Right hindlimb (tissue), 1 donor: ENCODE measurements around the gene TDP1.

Source experiments
- DNase-seq: peaks from one replicate; pipeline ENCODE4 v3.0.0-alpha.2; 2018

Gene TDP1

GRCh38 chr14:89955745-89956660, at the start of gene TDP1:
Gene TDP1 (plus strand): TSS chr14:89955927. CDS start chr14:89963115, 7,188 bp downstream.
- peak; percentile 98 for DNase-seq

- no peak for DNase-seq
Observed at GRCh38 chr14:89906000-89906399, 49.7 kb upstream of the TDP1 start.

- no peak for DNase-seq
Observed at GRCh38 chr14:89907655-89908054, 48.1 kb upstream of the TDP1 start.

GRCh38 chr14:89908712-89909450, 46.8 kb upstream of the TDP1 start:
- DNase-seq = no peak

- no peak for DNase-seq
Observed at GRCh38 chr14:89909586-89909985, 46.1 kb upstream of the TDP1 start.

- no peak for DNase-seq
Observed at GRCh38 chr14:89910691-89911009, 45.1 kb upstream of the TDP1 start.

- peak; percentile 73 for DNase-seq
Observed at GRCh38 chr14:89911010-89911919, 44.5 kb upstream of the TDP1 start.

- DNase-seq = no peak
Observed at GRCh38 chr14:89912221-89912620, 43.5 kb upstream of the TDP1 start.

GRCh38 chr14:89912667-89913211, 43.0 kb upstream of the TDP1 start:
- DNase-seq = peak; percentile 70

GRCh38 chr14:89915114-89915878, 40.4 kb upstream of the TDP1 start:
- DNase-seq = peak; percentile 75

GRCh38 chr14:89918721-89919120, 37.0 kb upstream of the TDP1 start:
- DNase-seq = no peak

- no peak for DNase-seq
Observed at GRCh38 chr14:89920056-89920455, 35.7 kb upstream of the TDP1 start.

GRCh38 chr14:89921346-89921745, 34.4 kb upstream of the TDP1 start:
- DNase-seq = no peak

GRCh38 chr14:89922031-89922907, 33.5 kb upstream of the TDP1 start:
- no peak for DNase-seq

GRCh38 chr14:89924268-89924667, 31.5 kb upstream of the TDP1 start:
- no peak for DNase-seq

GRCh38 chr14:89926694-89927093, 29.0 kb upstream of the TDP1 start:
- DNase-seq = no peak

- DNase-seq = no peak
Observed at GRCh38 chr14:89927186-89927865, 28.4 kb upstream of the TDP1 start.

- DNase-seq = no peak
Observed at GRCh38 chr14:89933002-89933401, 22.7 kb upstream of the TDP1 start.

- no peak for DNase-seq
Observed at GRCh38 chr14:89936654-89937185, 19.0 kb upstream of the TDP1 start.

- no peak for DNase-seq
Observed at GRCh38 chr14:89941830-89942377, 13.8 kb upstream of the TDP1 start.
